RWPE2 (cell line): ENCODE data around the gene ABCA7.

Experiments
- ATAC-seq: fragments of 200-7000 bp; cut with Tn5 transposase; 3 replicates; pipeline ENCODE4 v1.9.1; 2021; ENCODE audit warnings: low read depth
- DNase-seq: peaks from one replicate; pipeline ENCODE4 v3.0.0-alpha.2; 2020; ENCODE audit warnings: low spot score
- H3K27ac ChIP-seq: fragments of 450-650 bp; 2 replicates; pipeline ENCODE4 v1.5.1; 2017; ENCODE audit warnings: mild to moderate bottlenecking; ENCODE audit not compliant: poor library complexity, severe bottlenecking
- H3K27me3 ChIP-seq: fragments of 250-450 bp; sonication (Bioruptor Pico); 2 replicates; pipeline ENCODE4 v1.5.1; 2021; ENCODE audit warnings: mild to moderate bottlenecking, moderate library complexity; ENCODE audit not compliant: insufficient read depth, poor library complexity, severe bottlenecking
- H3K36me3 ChIP-seq: fragments of 250-450 bp; sonication (Bioruptor Pico); 2 replicates; pipeline ENCODE4 v1.5.1; 2020; ENCODE audit warnings: low read depth, mild to moderate bottlenecking, moderate library complexity
- H3K4me1 ChIP-seq: fragments of 250-450 bp; sonication (Bioruptor Pico); 2 replicates; pipeline ENCODE4 v1.5.1; 2021; ENCODE audit warnings: mild to moderate bottlenecking, moderate library complexity; ENCODE audit not compliant: insufficient read depth, poor library complexity, severe bottlenecking
- H3K4me3 ChIP-seq: fragments of 250-450 bp; sonication (Bioruptor Pico); 2 replicates; pipeline ENCODE4 v1.5.1; 2021; ENCODE audit warnings: mild to moderate bottlenecking, moderate library complexity; ENCODE audit not compliant: severe bottlenecking
- H3K9me3 ChIP-seq: fragments of 250-450 bp; sonication (Bioruptor Pico); 2 replicates; pipeline ENCODE4 v1.5.1; 2021; ENCODE audit warnings: mild to moderate bottlenecking, moderate library complexity; ENCODE audit not compliant: severe bottlenecking
- TF ChIP-seq, protein P1 (sequence below): fragments of 450-650 bp; IDR thresholded peaks from one replicate; pipeline ENCODE4 v1.5.1; 2017; ENCODE audit warnings: mild to moderate bottlenecking, moderate library complexity; ENCODE audit not compliant: poor library complexity, severe bottlenecking

ABCA7 gene

DNA sequence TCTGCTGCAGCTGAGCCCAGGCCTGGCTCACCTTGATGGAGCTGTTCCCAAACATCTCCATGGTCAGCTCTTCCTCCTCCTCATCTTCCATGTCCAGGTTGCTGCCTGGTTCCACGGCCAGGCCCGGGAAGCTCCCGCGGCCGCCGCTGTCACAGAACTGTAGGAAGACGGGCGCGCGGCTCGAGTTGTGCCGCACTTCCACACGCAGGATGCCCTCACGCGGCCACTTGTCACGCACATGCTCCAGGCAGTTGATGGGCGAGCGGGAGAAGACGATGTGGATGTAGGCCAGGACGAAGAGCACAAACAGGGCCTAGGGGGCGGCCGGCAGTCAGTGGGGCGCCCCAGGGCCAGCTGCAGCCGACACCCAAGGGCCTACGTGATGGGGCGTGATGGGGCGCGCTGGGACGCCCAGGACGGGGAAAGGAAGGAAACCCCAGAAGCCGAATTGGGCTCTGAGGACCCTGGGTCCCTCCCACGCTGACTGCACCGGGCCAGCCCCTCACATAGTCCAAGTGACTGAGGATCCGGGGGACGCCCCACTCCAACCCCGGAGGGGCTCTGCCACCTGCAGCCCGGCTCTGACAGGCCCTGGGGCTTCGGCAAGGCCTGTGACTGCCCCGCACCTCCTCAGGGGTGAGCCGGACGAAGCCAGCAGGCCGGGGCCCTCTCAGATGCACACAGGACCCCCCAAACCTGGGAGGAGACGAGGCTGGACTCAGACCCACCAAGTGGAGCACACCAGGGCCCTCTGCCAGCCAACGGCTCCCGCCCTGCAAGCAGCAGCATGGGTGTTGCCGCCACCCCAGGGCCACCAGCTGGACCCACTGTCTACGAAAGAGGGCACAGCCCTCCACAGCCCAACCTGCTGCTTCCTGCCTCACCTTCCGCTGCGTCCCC, 25.5 kb upstream of the ABCA7 start:
- TF ChIP-seq, protein P1, sequence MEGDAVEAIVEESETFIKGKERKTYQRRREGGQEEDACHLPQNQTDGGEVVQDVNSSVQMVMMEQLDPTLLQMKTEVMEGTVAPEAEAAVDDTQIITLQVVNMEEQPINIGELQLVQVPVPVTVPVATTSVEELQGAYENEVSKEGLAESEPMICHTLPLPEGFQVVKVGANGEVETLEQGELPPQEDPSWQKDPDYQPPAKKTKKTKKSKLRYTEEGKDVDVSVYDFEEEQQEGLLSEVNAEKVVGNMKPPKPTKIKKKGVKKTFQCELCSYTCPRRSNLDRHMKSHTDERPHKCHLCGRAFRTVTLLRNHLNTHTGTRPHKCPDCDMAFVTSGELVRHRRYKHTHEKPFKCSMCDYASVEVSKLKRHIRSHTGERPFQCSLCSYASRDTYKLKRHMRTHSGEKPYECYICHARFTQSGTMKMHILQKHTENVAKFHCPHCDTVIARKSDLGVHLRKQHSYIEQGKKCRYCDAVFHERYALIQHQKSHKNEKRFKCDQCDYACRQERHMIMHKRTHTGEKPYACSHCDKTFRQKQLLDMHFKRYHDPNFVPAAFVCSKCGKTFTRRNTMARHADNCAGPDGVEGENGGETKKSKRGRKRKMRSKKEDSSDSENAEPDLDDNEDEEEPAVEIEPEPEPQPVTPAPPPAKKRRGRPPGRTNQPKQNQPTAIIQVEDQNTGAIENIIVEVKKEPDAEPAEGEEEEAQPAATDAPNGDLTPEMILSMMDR = no peak
- ATAC-seq (no peak), DNase-seq (no peak)
- Histone ChIP-seq H3K4me1 (peaks cover 23% of the 10 kb centered on the region), H3K4me3 (no peak overlapping the region), H3K27ac (no peak overlapping the region), H3K9me3 (no peaks in the 10 kb centered on the region), H3K36me3 (peaks cover 29% of the 10 kb centered on the region), H3K27me3 (no peaks in the 10 kb centered on the region)

DNA sequence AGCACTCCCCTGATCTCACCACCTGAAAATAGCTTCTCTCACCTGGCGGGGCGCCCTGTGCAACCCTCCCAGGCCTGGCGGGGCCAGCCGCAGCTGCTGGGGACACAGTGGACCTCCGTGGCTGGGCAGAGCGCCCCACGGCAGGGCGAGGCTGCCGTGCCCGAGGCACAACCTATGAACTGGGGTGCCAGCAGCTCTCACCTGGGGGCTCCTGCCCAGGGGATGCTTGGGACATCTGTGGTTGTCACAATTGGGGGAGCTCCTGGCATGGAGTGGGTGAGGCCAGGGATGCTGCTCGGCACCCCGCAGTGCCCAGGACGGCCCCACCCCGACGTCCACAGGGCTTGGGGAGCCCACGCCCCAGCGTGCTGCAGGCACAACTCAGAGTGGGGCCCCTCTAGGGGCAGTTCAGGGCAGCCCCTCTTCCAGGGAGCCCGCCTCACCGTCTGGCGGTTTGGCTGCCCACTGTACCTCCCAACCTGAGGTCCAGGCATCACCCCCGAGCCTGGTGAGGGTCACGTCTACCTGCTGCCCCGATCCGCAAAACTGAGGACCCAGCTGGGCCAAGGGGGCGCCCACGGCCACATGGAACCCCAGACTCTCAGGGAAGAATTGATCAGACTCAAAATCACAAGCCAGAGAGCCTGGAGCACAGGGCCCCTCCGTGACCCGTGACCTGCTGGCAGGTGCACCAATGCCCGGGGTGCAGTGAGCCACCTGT, 24.7 kb upstream of the ABCA7 start:
- DNase-seq (no peak), ATAC-seq (no peak)
- no peak overlapping the region for H3K4me3 ChIP-seq
- H3K9me3 ChIP-seq = no peaks in the 10 kb centered on the region
- no peaks in the 10 kb centered on the region for H3K27me3 ChIP-seq
- peaks cover 23% of the 10 kb centered on the region for H3K4me1 ChIP-seq
- H3K27ac ChIP-seq = no peak overlapping the region
- H3K36me3 ChIP-seq = peaks cover 26% of the 10 kb centered on the region
- TF ChIP-seq, protein P1 = no peak

DNA sequence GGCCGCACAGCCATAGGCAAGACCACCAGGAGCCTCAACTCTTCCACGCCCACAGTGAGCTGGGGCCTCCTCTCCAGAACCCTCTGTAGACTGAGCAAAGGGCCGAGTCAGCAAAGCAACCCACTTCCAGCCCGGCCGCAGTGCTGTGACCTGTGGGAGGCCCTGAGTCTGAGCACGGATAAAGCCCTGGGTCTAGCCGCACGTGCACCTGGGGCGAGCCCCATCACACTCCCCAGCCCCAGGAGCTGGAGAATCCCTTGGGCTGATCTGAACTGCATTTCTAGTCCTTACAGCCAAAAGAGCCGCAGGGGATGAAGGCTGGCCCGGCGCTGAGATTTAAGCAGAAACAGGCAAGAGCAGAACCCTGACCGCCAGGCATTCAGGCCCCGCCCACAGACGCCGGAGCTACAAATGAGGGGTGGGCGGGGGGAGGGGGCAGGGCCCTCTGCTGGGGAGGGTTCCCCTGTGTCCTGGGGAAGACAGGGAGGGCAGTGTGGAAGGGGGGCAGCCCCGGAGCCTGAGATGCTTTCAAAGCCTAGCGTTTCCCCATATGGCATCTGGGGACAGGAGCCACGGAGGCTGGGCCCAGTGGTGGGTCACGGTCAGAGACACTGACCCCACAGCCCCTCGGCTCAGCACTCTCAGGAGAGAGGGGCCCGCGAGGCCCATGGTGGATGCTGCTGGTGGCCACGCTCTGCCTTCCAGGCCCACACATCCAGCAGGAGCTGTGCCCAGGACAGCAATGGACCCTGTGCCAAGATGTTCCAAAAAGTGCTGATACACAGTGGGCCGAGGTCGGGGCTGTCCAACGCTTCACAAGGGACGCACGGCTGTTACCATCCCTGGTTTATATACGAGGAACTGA, 23.9 kb upstream of the ABCA7 start:
- Histone ChIP-seq H3K4me3 (no peak overlapping the region), H3K27ac (peak overlapping the region; percentile 84), H3K27me3 (no peaks in the 10 kb centered on the region), H3K4me1 (peaks cover 23% of the 10 kb centered on the region), H3K36me3 (peaks cover 24% of the 10 kb centered on the region), H3K9me3 (no peaks in the 10 kb centered on the region)
- TF ChIP-seq, protein P1 = no peak
- DNase-seq (no peak), ATAC-seq (no peak)

GRCh38 chr19:1016647-1017114, 23.2 kb upstream of the ABCA7 start:
- H3K27ac ChIP-seq = peak overlapping the region; percentile 84
- TF ChIP-seq, protein P1 = no peak
- H3K9me3 ChIP-seq = no peaks in the 10 kb centered on the region
- ATAC-seq (peak; percentile 52), DNase-seq (no peak)
- peak overlapping the region; percentile 4 for H3K4me3 ChIP-seq
- no peaks in the 10 kb centered on the region for H3K27me3 ChIP-seq
- peaks cover 23% of the 10 kb centered on the region for H3K4me1 ChIP-seq
- H3K36me3 ChIP-seq = peaks cover 24% of the 10 kb centered on the region
